Activated CD4-positive, alpha-beta T cell treated with anti-CD3 and anti-CD28 coated beads, Interleukin-2, Interleukin-4, amounts not matched to agents 100 ng/mL and 50 ng/mL, durations not matched to agents 16 hours and 8 hours (primary cell): Measurements from ENCODE around the gene ATG2B.

Experiments
- DNase-seq: peaks from one replicate; pipeline ENCODE4 v3.0.0-alpha.2; 2020; ENCODE audit warnings: low spot score

ATG2B gene

GRCh38 chr14:96272777-96273473 lies 90.2 kb downstream of the ATG2B start:
- no peak for DNase-seq

GRCh38 chr14:96271421-96271762 lies 91.7 kb downstream of the ATG2B start:
- no peak for DNase-seq

GRCh38 chr14:96270565-96271420 lies 92.3 kb downstream of the ATG2B start:
- no peak for DNase-seq

- no peak for DNase-seq
Measured at GRCh38 chr14:96269359-96269710, 93.8 kb downstream of the ATG2B start.

GRCh38 chr14:96268431-96269358 lies 94.4 kb downstream of the ATG2B start:
- DNase-seq = no peak

GRCh38 chr14:96267916-96268315 lies 95.2 kb downstream of the ATG2B start:
- DNase-seq = no peak

GRCh38 chr14:96267336-96267735 lies 95.8 kb downstream of the ATG2B start:
- no peak for DNase-seq

GRCh38 chr14:96265383-96266095 lies 97.6 kb downstream of the ATG2B start:
- DNase-seq = no peak

- no peak for DNase-seq
Measured at GRCh38 chr14:96264853-96265252, 98.3 kb downstream of the ATG2B start.

- no peak for DNase-seq
Measured at GRCh38 chr14:96264200-96264553, 99.0 kb downstream of the ATG2B start.

- no peak for DNase-seq
Measured at GRCh38 chr14:96263347-96264199, 99.6 kb downstream of the ATG2B start.

GRCh38 chr14:96261772-96262655 lies 101.1 kb downstream of the ATG2B start:
- no peak for DNase-seq

- no peak for DNase-seq
Measured at GRCh38 chr14:96261053-96261452, 102.1 kb downstream of the ATG2B start.

- no peak for DNase-seq
Measured at GRCh38 chr14:96260341-96260821, 102.8 kb downstream of the ATG2B start.

GRCh38 chr14:96257900-96258299 lies 105.2 kb downstream of the ATG2B start:
- DNase-seq = no peak

- no peak for DNase-seq
Measured at GRCh38 chr14:96257056-96257455, 106.1 kb downstream of the ATG2B start.

- no peak for DNase-seq
Measured at GRCh38 chr14:96256407-96256806, 106.7 kb downstream of the ATG2B start.

GRCh38 chr14:96255501-96256366 lies 107.4 kb downstream of the ATG2B start, which contains the start of gene BDKRB1:
Gene BDKRB1 (plus strand): TSS chr14:96256210. CDS start chr14:96263683, 7,473 bp downstream.
- DNase-seq = no peak

GRCh38 chr14:96254687-96255086 lies 108.5 kb downstream of the ATG2B start:
- no peak for DNase-seq
